Hepatic stellate cell (primary cell): Measurements from ENCODE around the gene P3H2.
A peak's percentile ranks its signal among the peaks of the same experiment; 100 is the strongest.
"Not testable (repeated sequence)": the region's sequence is repeated elsewhere in the genome, so short reads cannot be mapped to it uniquely, and the experiment has no call there.

ENCODE experiments used
- DNase-seq: peaks from one replicate; pipeline ENCODE4 v3.0.0; 2011; ENCODE audit warnings: low spot score

The P3H2 gene

GRCh38 chr3:189978753-189979152 is 141.9 kb downstream of the P3H2 start:
- DNase-seq = no peak

GRCh38 chr3:189977174-189977573 is 143.5 kb downstream of the P3H2 start:
- no peak for DNase-seq

GRCh38 chr3:189975391-189975990 is 145.2 kb downstream of the P3H2 start:
- peak; percentile 31 for DNase-seq

- DNase-seq = no peak
These were observed 146.3 kb downstream of the P3H2 start for GRCh38 chr3:189974359-189974758.

GRCh38 chr3:189967254-189967865 is 153.3 kb downstream of the P3H2 start:
- peak; percentile 29 for DNase-seq

GRCh38 chr3:189966843-189967242 is 153.9 kb downstream of the P3H2 start:
- DNase-seq = no peak

GRCh38 chr3:189964623-189965332 is 155.9 kb downstream of the P3H2 start:
- DNase-seq = no peak

- DNase-seq = no peak
These were observed 158.2 kb downstream of the P3H2 start for GRCh38 chr3:189962466-189962865.

GRCh38 chr3:189961522-189962161 is 159.1 kb downstream of the P3H2 start:
- DNase-seq = peak; percentile 70

GRCh38 chr3:189961086-189961485 is 159.6 kb downstream of the P3H2 start:
- DNase-seq = not testable (repeated sequence)

GRCh38 chr3:189954733-189955665 is 165.7 kb downstream of the P3H2 start:
- no peak for DNase-seq

- DNase-seq = no peak
These were observed 167.1 kb downstream of the P3H2 start for GRCh38 chr3:189953551-189953950.

GRCh38 chr3:189952272-189952671 is 168.4 kb downstream of the P3H2 start:
- DNase-seq = no peak

- DNase-seq = no peak
These were observed 170.4 kb downstream of the P3H2 start for GRCh38 chr3:189950258-189950657.

GRCh38 chr3:189949580-189949979 is 171.1 kb downstream of the P3H2 start:
- no peak for DNase-seq

GRCh38 chr3:189948724-189949045 is 172.0 kb downstream of the P3H2 start:
- DNase-seq = no peak

GRCh38 chr3:189947948-189948723 is 172.6 kb downstream of the P3H2 start:
- DNase-seq = no peak

- DNase-seq = no peak
These were observed 173.6 kb downstream of the P3H2 start for GRCh38 chr3:189947068-189947467.

- DNase-seq = no peak
These were observed 174.6 kb downstream of the P3H2 start for GRCh38 chr3:189945935-189946709.
